Middle frontal gyrus (tissue), 1 donor: ENCODE data around the gene RMND5A.

Experiments used
- DNase-seq: peaks from one replicate; pipeline ENCODE4 v3.0.0-alpha.2; 2015; ENCODE audit warnings: low spot score; ENCODE audit errors: extremely low spot score

RMND5A gene, protein sequence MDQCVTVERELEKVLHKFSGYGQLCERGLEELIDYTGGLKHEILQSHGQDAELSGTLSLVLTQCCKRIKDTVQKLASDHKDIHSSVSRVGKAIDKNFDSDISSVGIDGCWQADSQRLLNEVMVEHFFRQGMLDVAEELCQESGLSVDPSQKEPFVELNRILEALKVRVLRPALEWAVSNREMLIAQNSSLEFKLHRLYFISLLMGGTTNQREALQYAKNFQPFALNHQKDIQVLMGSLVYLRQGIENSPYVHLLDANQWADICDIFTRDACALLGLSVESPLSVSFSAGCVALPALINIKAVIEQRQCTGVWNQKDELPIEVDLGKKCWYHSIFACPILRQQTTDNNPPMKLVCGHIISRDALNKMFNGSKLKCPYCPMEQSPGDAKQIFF

GRCh38 chr2:86719637-86720539, at the start of gene RMND5A:
RMND5A (plus strand) TSS chr2:86720291; CDS start chr2:86720668, 377 bp downstream.
- peak; percentile 66 for DNase-seq

DNA sequence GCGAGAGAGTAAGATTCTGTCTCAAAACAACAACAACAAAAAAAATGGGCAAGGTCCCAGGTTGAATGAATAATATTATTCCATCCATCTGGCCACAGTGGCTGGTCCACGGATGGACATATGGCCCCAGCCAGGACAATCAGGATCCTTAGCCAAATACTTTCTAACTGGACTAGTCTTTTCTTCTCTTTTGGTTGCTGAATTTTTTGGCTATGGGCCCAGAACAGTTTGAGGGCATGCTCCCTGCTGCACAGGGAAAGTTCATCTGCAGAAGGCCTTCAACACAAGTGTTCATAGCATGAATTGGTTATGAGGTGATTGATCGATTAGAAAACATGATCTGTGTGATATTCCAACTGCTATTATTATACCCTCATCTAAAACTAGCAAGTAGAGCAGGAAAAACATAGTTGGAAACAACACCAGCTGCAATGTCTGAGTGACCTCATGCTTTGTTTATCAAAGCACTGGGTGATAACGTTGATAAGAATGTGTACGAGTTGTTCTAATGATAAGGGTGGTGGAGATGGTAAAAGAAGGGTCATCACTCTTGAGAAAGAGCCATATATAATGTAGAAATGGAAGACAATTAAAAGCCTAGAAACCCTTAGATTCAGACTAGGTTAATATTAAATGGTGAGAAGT, 48.6 kb upstream of the RMND5A start:
- DNase-seq: no peak

DNA sequence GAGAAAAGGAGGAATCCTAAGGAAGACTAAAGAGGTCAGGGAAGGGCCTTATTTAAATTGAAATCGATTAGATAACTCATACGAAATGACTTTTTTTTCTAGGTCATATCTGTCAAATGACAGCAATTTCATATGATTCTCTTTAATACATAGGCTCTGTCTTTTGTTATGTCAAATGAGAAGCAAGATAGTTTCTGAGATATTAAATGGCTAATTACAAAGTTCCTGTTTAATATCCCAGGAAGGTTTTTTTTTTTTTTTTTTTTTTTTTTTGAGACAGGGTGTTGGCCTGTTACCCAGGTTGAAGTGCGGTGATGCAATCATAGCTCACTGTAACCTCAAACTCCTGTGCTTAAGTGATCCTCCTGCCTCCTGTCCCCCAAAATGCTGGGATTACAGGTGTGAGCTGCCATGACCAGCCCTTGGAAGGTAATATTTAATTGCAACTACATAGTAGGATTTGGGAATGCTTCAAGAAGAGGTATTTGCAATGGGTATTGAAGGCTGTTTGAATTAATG, 48.0 kb upstream of the RMND5A start:
- no peak for DNase-seq

DNA sequence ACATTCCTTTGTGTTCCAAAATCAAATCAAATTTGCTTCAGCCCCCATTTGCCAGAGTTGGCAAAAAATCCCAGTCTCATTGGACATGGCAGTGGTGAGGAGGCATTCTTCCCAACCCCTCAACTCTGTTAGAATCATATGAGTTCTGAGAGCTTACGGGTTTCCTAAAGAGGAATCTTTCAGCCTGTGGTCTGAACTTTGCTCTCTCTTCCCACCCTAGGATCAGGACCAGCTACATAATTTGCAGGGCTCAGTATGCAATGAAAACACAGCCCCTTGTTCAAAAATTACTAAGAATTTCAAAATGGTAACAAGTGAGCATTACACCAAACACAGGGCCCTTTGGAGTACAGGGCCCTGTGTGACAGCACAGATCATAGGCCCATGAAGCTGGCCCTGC, 47.1 kb upstream of the RMND5A start:
- DNase-seq: no peak

DNA sequence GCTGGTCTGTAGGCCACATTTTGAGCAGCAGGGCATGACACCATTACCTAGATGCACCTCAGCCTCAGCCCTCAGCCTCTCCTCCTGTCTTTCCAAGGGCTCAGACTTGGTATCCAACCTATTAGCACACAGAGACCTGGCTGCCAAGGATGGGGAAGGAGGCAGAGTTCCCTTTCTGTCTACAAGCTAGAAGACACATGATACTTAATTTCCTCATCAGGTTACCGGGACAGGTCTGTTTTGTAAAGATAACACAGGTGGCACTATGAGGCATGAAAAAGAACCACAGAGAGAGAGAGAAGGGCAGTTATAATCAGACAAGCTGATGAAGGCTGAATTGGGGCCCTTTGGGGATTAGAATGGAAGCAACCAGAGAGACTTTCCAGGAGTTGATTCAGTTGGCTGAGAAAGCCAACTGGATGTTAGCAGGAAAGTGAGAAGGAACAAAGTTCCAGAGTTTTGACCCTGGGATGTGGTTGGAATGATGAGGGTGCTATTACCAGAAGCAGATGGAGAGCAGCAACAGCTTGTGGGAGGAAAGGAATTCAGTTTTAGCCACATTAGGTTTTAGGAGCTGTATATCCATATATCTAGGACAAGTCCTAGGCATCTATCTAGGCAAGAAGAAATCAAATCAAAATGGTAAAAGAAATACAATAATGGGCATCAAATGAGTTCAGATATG, 46.0 kb upstream of the RMND5A start:
- DNase-seq: no peak

DNA sequence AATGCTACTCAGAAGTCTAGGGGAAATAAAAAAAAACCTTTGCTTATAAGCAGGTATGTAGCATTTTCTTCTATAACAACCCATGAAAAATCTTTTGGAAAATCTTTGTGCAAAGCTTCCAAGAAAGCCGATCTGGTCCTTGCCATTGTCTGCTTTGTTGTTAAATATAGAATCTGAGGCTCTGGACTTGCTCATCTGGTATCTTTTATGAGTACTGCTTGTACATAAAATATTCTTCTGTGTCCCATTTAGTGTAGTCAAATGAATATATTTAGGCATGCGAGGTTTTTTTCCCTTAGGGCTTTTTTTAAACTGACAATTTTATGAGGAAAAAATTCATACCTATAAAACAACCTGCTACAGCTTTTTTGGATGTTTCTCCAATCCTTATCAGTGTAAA, 45.0 kb upstream of the RMND5A start:
- peak; percentile 32 for DNase-seq

GRCh38 chr2:86675511-86676015, 44.5 kb upstream of the RMND5A start:
- DNase-seq: no peak

GRCh38 chr2:86677816-86678215, 42.3 kb upstream of the RMND5A start:
- DNase-seq: no peak

GRCh38 chr2:86679036-86679435, 41.1 kb upstream of the RMND5A start:
- no peak for DNase-seq

GRCh38 chr2:86685351-86685750, 34.7 kb upstream of the RMND5A start:
- no peak for DNase-seq

- DNase-seq: no peak
These were observed 33.6 kb upstream of the RMND5A start for GRCh38 chr2:86686460-86686859.

GRCh38 chr2:86686905-86687304, 33.2 kb upstream of the RMND5A start:
- no peak for DNase-seq

DNA sequence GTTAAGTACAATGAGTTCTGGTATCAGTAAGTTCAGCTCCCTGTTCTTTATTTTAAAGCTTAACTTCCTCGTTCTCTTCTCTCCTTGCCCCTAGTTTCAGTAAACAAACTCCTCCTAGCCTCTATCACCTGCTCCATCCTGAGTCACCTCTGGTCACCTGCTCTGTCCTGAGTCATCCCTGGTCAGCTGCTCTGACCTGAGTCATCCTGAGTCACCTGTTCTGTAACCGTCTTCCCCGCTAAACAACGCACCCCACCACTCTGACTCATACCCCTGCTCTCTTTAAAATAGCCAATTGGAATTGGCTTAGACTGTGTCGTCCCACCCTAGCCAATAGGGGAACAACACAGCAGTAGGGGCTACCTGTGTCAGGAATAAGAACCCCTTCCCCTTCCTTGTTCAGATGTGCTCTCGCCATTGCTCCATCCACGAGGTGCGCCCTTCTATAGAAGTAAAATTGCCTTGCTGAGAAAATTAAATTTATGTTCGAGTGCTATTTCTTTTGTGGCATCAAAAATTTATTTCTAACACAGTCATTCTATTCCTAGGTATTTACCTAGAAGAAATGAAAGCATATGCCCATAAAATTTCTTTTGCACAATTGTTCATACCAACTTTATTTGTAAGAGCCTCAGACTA, 24.9 kb upstream of the RMND5A start:
- no peak for DNase-seq

GRCh38 chr2:86697551-86698104, 22.5 kb upstream of the RMND5A start:
- DNase-seq: no peak

DNA sequence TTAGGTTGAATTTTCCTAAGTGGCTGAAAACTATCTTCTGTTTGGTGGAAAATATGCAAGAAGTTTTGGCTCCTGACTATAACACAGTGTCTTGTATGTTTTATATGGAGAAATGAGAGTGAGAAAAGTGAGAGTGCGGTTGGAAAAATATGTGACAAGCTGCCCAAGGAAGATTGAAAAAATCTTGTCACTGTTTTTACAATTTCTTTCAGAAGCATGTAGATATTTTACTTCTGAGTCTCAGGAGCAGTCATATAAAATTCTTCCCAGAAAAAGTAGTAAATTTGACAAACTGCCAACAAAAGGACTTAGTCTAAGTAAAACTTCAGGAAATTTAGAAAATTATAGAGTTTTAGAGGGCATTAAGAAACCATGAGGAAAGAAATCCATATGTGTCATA, 19.4 kb upstream of the RMND5A start:
- no peak for DNase-seq

DNA sequence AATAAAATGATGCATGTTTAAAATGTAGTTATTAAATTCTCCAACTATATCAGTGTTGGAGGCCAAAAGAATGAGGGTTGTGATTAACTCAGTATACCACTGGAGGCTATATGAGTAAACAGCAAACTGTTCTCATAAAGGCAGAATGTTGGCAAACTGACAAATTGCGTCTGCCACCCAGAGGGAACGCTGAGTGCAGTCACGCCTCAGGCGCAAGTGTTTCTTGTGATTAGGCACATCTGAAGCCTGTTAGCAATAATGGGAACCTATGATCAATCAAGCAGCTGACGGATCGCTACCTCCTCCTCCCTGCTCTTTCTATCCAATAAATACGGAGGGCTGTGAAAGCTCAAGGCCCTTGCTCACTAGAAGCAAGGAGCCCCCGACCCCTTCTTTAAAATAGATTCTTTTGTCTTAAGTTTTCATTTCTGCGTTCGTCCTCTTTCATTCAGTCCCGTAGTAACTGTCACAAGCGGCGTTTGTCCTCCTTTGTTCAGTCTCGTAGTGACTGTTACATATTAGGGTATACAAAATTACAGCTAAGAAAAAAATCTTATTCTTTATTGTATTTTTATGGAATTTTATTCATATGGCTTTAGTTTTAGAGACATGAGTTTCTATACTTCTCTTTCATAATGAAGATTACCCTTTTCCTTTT, 16.3 kb upstream of the RMND5A start:
- peak; percentile 12 for DNase-seq

- DNase-seq: no peak
These were observed 15.6 kb upstream of the RMND5A start for GRCh38 chr2:86704459-86704971.

DNA sequence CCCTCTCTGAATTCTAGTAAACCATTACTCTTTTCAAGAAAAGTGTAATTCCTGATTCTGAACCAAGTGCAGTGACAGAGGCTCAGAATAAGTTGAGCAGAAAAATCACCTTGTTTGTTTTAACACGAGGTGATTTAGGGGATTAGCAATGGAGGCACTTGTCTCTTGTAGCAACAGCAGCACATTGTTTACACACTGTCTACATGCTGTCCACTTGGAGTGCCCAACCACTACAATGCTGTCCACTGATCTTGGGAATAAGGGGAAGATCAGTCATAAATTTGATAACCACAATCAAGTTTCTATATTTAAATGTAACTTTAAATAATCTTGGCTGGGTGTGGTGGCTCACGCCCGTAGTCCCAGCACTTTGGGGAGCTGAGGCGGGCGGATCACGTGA, 13.9 kb upstream of the RMND5A start:
- DNase-seq: no peak

DNA sequence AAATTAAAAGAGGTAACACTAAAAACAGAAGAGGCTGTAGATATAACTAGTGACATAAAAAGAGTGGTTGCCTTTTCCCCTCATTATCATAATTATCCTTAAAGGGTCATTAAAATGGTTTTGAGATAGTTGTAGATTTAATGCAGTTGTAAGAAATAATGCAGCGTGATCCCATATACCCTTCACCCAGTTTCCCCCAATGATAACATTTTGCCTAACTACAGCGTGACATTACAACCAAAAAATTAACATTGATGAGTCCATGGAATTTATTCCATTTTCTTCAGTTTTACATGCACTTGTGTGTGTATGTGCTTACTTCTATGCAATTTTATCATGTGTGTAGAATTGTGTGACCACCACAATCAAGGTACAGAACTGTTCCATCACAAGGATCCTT, 13.2 kb upstream of the RMND5A start:
- no peak for DNase-seq
